Smooth muscle cell (in vitro differentiated cells): ENCODE measurements around the gene PLXNA4. TPM values are rescaled to one million over a fixed set of nuclear protein-coding genes. Genes with fewer than 3 reads are reported as not detected.
A peak's percentile ranks its signal among the peaks of the same experiment; 100 is the strongest.

Experiments used
- DNase-seq: peaks from one replicate; lab custom pipeline; 2025; ENCODE audit not compliant: unreplicated experiment; lab: John Stamatoyannopoulos, UW
- H2AFZ ChIP-seq: fragments of 200-600 bp; sonication (generic); 2 replicates; pipeline ENCODE4 v1.6.0; 2016; ENCODE audit warnings: antibody characterized with exemption, low read depth, mild to moderate bottlenecking
- H3F3A ChIP-seq: fragments of 200-600 bp; sonication (generic); 2 replicates; pipeline ENCODE4 v1.6.0; 2017; ENCODE audit warnings: antibody characterized with exemption, low read depth
- H3K27ac ChIP-seq: fragments of 200-600 bp; sonication (generic); 2 replicates; pipeline ENCODE4 v1.5.1; 2016; ENCODE audit warnings: low read depth, mild to moderate bottlenecking
- H3K27me3 ChIP-seq: fragments of 200-600 bp; sonication (generic); 2 replicates; pipeline ENCODE4 v1.6.1; 2016; ENCODE audit warnings: low read depth, mild to moderate bottlenecking
- H3K36me3 ChIP-seq: fragments of 200-600 bp; sonication (generic); 2 replicates; pipeline ENCODE4 v1.5.1; 2016; ENCODE audit warnings: low read depth
- H3K4me1 ChIP-seq: fragments of 200-600 bp; sonication (generic); 2 replicates; pipeline ENCODE4 v1.5.1; 2016; ENCODE audit warnings: low read depth
- H3K4me2 ChIP-seq: fragments of 200-600 bp; sonication (generic); 2 replicates; pipeline ENCODE4 v1.6.0; 2016; ENCODE audit warnings: mild to moderate bottlenecking
- H3K4me3 ChIP-seq: fragments of 200-600 bp; sonication (generic); 2 replicates; pipeline ENCODE4 v1.5.1; 2016; ENCODE audit warnings: mild to moderate bottlenecking
- H3K79me2 ChIP-seq: fragments of 200-600 bp; sonication (generic); 2 replicates; pipeline ENCODE4 v1.6.0; 2016; ENCODE audit warnings: low read depth, mild to moderate bottlenecking
- H3K9ac ChIP-seq: fragments of 200-600 bp; sonication (generic); 2 replicates; pipeline ENCODE4 v1.6.0; 2016; ENCODE audit warnings: low read depth
- H3K9me3 ChIP-seq: fragments of 200-600 bp; sonication (generic); replicated peaks from 2 replicates; pipeline ENCODE4 v1.5.1; 2016; ENCODE audit warnings: low read depth
- H4K20me1 ChIP-seq: fragments of 200-600 bp; sonication (generic); 2 replicates; pipeline ENCODE4 v1.6.0; 2016; ENCODE audit warnings: low read depth
- WGBS: methylation state at CpG from one replicate; pipeline ENCODE4 v1.1.7; 2016; ENCODE audit warnings: low lambda C conversion rate; 5-methylcytosine and 5-hydroxymethylcytosine counted together
- polyA plus RNA-seq: library from polyadenylated mRNA; unstranded; fragments of >200 nt; fragmentation: Nextera tagmentation; extraction: Ambion mirVana; gene quantifications from 2 replicates; pipeline ENCODE4 v1.2.1, GENCODE V29; 2016
- total RNA-seq: library from RNA; depleted of rRNA; stranded (reverse); fragments of >200 nt; gene quantifications from 2 replicates; pipeline ENCODE4 v1.2.3, GENCODE V29; 2014
- TF ChIP-seq, protein P1 (sequence below): fragments of 200-600 bp; sonication (generic); IDR thresholded peaks from 2 replicates; pipeline ENCODE4 v1.5.1; 2017; ENCODE audit warnings: borderline replicate concordance, mild to moderate bottlenecking, antibody characterized with exemption; ENCODE audit not compliant: insufficient read depth, poor library complexity, severe bottlenecking

PLXNA4 gene
- total and polyA plus RNA-seq, 2 experiments from 2014 or later: 8.5 to 9.9 TPM

DNA sequence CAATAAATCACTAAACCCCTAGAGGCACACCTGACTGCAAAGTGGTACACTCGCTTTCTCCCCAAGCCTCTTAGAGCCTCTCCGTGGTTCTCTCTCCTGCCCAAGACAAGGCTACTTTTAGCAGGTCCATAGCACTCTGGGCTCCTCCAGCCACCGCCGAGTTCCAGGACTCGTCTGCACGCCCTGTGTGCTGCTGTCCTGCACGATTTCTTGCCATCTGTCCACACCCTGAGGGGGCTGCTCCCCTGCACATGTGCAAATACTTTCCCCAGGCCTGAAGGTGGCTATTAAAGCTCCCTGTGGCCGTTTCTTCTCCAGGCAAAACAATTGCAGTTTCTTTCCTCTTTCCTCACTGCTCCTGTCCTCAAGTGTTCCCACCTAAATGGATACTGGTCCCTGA is 414.3 kb downstream of the PLXNA4 start:
- Histone ChIP-seq H4K20me1 (no peaks in the 10 kb centered on the region), H2AFZ (no peak overlapping the region), H3K27ac (no peak overlapping the region), H3K9ac (no peak overlapping the region), H3K27me3 (no peaks in the 10 kb centered on the region), H3K79me2 (no peaks in the 10 kb centered on the region), H3K9me3 (no peaks in the 10 kb centered on the region), H3K4me2 (peak overlapping the region; percentile 54), H3F3A (peaks cover 11% of the 10 kb centered on the region), H3K36me3 (no peaks in the 10 kb centered on the region), H3K4me1 (peaks cover 12% of the 10 kb centered on the region), H3K4me3 (no peak overlapping the region)
- DNase-seq: no peak
- WGBS: 87% methylated on average over 8 of the region's 8 CpGs
- TF ChIP-seq, protein P1, sequence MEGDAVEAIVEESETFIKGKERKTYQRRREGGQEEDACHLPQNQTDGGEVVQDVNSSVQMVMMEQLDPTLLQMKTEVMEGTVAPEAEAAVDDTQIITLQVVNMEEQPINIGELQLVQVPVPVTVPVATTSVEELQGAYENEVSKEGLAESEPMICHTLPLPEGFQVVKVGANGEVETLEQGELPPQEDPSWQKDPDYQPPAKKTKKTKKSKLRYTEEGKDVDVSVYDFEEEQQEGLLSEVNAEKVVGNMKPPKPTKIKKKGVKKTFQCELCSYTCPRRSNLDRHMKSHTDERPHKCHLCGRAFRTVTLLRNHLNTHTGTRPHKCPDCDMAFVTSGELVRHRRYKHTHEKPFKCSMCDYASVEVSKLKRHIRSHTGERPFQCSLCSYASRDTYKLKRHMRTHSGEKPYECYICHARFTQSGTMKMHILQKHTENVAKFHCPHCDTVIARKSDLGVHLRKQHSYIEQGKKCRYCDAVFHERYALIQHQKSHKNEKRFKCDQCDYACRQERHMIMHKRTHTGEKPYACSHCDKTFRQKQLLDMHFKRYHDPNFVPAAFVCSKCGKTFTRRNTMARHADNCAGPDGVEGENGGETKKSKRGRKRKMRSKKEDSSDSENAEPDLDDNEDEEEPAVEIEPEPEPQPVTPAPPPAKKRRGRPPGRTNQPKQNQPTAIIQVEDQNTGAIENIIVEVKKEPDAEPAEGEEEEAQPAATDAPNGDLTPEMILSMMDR: no peak

DNA sequence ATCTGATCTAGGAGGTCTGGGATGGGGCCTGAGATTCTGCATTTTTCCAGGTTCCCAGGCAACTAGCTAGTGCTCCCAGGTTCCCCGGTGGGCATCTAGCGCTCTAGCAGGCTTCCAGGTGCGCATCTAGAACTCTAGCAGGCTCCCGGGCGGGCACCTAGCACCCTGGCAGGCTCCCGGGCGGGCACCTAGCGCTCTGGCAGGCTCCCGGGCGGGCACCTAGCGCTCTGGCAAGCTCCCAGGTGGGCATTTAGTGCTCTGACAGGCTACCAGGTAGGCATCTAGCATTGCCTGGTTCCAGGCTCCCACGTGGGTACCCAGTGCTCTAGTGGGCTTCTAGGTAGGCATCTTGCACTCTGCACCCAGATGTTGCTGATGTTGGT is 414.7 kb downstream of the PLXNA4 start:
- Histone ChIP-seq H3K27ac (no peak overlapping the region), H3K4me3 (no peak overlapping the region), H3K4me2 (peak overlapping the region; percentile 12), H3K4me1 (peaks cover 12% of the 10 kb centered on the region), H2AFZ (no peak overlapping the region), H3K79me2 (no peaks in the 10 kb centered on the region), H3F3A (peaks cover 11% of the 10 kb centered on the region), H3K9me3 (no peaks in the 10 kb centered on the region), H3K27me3 (no peaks in the 10 kb centered on the region), H3K9ac (no peak overlapping the region), H3K36me3 (no peaks in the 10 kb centered on the region), H4K20me1 (no peaks in the 10 kb centered on the region)
- WGBS: 96% methylated on average over 12 of the region's 12 CpGs
- no peak for DNase-seq
- TF ChIP-seq, protein P1: no peak

DNA sequence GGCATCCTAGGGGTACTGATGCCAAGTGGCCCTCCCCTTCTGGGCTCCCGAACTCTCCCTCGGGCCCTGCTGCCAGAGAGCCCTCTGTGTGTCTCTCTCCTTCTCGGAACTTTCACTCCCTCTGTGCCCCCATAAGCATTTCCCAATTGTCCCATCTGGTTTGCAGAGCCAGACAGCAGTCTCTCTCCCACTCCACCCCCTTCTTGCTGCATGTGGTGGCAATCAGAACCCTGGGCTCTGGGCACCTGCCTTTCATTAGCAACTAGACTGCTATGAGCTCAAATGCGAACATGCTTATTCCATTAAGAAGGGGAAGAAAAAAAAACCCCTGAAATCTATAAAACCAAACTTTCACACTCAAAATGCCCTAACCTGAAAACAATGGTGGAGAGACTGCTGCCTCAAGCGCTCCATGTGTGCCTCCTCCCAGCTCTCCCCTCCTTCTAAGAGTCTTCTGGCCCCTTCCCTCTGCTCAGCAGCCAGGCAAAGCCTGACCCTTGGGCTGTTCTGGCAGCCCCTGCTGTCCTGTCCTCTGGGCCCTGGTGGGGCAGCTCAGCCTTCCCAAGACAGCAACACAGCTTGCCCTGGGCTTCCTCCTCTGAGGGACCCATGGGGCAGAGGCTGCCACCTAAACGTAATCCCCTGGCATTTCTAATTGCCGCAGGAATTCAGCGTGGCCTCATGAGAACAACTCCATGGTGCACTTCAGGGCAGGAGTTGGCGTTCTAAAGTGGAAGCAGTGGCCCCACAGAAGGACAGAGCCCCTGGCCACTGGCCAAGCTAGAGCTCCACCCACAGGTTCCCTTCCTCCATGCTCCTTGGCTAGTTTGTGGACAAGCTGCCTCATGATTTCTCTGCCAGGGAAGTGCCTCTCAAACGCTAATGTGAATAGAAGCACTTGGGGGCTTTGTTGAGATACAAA is 415.4 kb downstream of the PLXNA4 start:
- H3K27me3 ChIP-seq: no peaks in the 10 kb centered on the region
- H3K27ac ChIP-seq: no peak overlapping the region
- H3K4me2 ChIP-seq: peak overlapping the region; percentile 12
- no peak for DNase-seq
- H3F3A ChIP-seq: peaks cover 11% of the 10 kb centered on the region
- H3K4me3 ChIP-seq: no peak overlapping the region
- H3K36me3 ChIP-seq: no peaks in the 10 kb centered on the region
- no peak overlapping the region for H3K9ac ChIP-seq
- H3K79me2 ChIP-seq: no peaks in the 10 kb centered on the region
- WGBS: 41% methylated on average over 10 of the region's 10 CpGs
- H4K20me1 ChIP-seq: no peaks in the 10 kb centered on the region
- H3K4me1 ChIP-seq: peaks cover 12% of the 10 kb centered on the region
- H3K9me3 ChIP-seq: no peaks in the 10 kb centered on the region
- H2AFZ ChIP-seq: no peak overlapping the region
- TF ChIP-seq, protein P1: no peak
